SK-N-SH treated with all-trans-retinoic acid at 6 μM for 48 hours (cell line): ENCODE data around the gene HM13.

ENCODE experiments used
- ARNTL ChIP-seq: fragments of 450-650 bp; formaldehyde crosslinking; IDR thresholded peaks from 2 replicates; pipeline ENCODE4 v1.5.0; 2020; ENCODE audit warnings: low read depth, mild to moderate bottlenecking, moderate library complexity, borderline replicate concordance
- BACH2 ChIP-seq: fragments of 250-450 bp; sonication (Bioruptor Pico); IDR thresholded peaks from 2 replicates; pipeline ENCODE4 v1.9.0; 2021; ENCODE audit warnings: mild to moderate bottlenecking, borderline replicate concordance
- CREB5 ChIP-seq: fragments of 250-450 bp; sonication (Bioruptor Pico); IDR thresholded peaks from 2 replicates; pipeline ENCODE4 v1.5.1; 2020; ENCODE audit warnings: low read depth, mild to moderate bottlenecking, moderate library complexity
- ESRRG ChIP-seq: fragments of 250-450 bp; sonication (Bioruptor Pico); IDR thresholded peaks from 2 replicates; pipeline ENCODE4 v1.6.1; 2021; ENCODE audit warnings: mild to moderate bottlenecking
- OSR1 ChIP-seq: fragments of 250-450 bp; sonication (Bioruptor Pico); IDR thresholded peaks from 2 replicates; pipeline ENCODE4 v1.8.0; 2022; ENCODE audit warnings: moderate library complexity, mild to moderate bottlenecking, inconsistent platforms
- RARB ChIP-seq: fragments of 250-450 bp; sonication (Bioruptor Pico); IDR thresholded peaks from 2 replicates; pipeline ENCODE4 v1.8.0; 2021; ENCODE audit warnings: mild to moderate bottlenecking, moderate library complexity
- SNAI2 ChIP-seq: fragments of 250-450 bp; sonication (Bioruptor Pico); IDR thresholded peaks from 2 replicates; pipeline ENCODE4 v1.5.0; 2020; ENCODE audit warnings: mild to moderate bottlenecking, moderate library complexity
- ZFP3 ChIP-seq: fragments of 250-450 bp; sonication (Bioruptor Pico); IDR thresholded peaks from 2 replicates; pipeline ENCODE4 v1.5.0; 2020; ENCODE audit warnings: mild to moderate bottlenecking, moderate library complexity
- ZFP30 ChIP-seq: fragments of 450-650 bp; formaldehyde crosslinking; IDR thresholded peaks from 2 replicates; pipeline ENCODE4 v1.5.0; 2022; ENCODE audit warnings: mild to moderate bottlenecking, moderate library complexity
- TF ChIP-seq, protein P1 (sequence below): fragments of 250-450 bp; sonication (Bioruptor Pico); IDR thresholded peaks from 2 replicates; pipeline ENCODE4 v1.8.0; 2020; ENCODE audit warnings: mild to moderate bottlenecking, moderate library complexity, borderline replicate concordance

GRCh38 chr20:31544600-31544999 lies 30.4 kb downstream of the HM13 start:
- TF ChIP-seq BACH2 (CRISPR knock-in tag) (no peak), ZFP3 (CRISPR knock-in tag) (no peak), ZFP30 (CRISPR knock-in tag) (no peak), SNAI2 (no peak), CREB5 (CRISPR knock-in tag) (no peak), ESRRG (CRISPR knock-in tag) (no peak), ARNTL (no peak), OSR1 (CRISPR knock-in tag) (no peak), RARB (CRISPR knock-in tag) (no peak)
- TF ChIP-seq, protein P1, sequence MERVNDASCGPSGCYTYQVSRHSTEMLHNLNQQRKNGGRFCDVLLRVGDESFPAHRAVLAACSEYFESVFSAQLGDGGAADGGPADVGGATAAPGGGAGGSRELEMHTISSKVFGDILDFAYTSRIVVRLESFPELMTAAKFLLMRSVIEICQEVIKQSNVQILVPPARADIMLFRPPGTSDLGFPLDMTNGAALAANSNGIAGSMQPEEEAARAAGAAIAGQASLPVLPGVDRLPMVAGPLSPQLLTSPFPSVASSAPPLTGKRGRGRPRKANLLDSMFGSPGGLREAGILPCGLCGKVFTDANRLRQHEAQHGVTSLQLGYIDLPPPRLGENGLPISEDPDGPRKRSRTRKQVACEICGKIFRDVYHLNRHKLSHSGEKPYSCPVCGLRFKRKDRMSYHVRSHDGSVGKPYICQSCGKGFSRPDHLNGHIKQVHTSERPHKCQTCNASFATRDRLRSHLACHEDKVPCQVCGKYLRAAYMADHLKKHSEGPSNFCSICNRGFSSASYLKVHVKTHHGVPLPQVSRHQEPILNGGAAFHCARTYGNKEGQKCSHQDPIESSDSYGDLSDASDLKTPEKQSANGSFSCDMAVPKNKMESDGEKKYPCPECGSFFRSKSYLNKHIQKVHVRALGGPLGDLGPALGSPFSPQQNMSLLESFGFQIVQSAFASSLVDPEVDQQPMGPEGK (CRISPR knock-in tag): no peak
